HL-60/S4 treated with retinoic acid at 250 ng/mL for 4 days and 3 days (cell line): ENCODE results near the gene AAK1.
"Not testable (repeated sequence)": the region's sequence is repeated elsewhere in the genome, so short reads cannot be mapped to it uniquely, and the experiment has no call there.

Experiments
- in situ Hi-C: fragments of 300-500 bp; cut with MboI; formaldehyde crosslinking; loops from 2 replicates; pipeline ENCODE4 v1.7.0; 2022; ENCODE audit warnings: low sequenced_read_pairs

Gene AAK1

DNA sequence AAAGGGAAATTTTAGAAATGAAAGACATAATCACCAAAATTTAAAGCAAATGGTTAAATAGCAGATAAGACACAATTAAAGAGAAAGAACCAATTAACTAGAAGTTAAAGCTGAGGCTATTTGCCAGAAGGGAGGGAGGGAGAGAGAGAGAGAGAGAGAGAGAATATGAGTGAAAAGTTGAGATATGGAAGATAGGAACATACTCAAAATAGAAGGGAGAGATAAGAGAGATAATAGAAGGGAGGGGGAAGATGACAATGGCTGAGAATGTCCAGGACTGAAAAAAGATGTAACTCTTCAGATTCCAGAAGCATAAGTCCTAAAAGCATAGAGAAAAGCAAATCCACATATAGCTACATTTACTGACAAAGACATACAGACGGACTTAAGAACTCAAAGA, 17.1 kb upstream of the AAK1 start:
- in situ Hi-C loops, result no loop called here

DNA sequence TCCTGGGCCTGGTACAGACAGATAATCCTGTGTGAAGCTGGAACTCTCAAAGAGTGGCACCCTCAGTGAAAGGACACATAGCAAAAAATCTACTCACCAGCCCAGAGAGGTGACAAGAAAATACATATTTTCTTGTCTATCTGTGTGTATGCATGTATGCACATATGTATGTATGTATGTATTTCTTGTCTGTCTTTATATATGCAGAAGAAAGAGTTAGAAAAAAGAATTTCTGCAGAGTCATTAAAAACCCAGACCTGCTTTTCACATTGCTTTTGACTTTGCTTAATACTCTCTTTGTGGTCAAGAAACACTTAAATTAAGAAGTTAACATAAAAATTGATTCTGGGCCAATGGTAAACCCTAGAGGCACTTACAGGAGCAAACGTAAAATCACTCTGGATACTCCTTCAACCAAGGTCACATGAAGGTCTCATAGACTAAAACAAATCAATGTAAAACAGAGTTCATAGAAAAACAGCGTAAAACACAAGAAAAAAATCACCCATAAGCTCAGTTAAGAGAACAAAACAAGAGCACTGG, 16.5 kb upstream of the AAK1 start:
- in situ Hi-C loops, result no loop called here

DNA sequence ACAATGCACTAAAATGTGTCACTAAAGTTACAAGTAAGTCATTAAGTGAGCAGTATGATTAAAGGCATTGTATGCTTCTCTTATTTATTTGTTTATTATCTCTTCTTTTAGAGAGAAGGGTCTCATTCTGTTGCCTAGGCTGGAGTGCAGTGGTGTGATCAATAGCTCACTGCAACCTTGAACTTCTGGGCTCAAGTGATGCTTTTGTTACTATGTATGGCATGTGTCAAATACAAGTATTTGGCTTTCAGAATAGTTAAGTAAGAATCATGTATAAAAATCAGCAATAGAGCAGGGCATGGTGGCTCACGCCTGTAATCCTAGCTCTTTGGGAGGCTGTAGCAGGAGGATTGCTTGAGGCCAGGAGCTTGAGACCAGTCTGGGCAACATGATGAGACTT, 15.8 kb upstream of the AAK1 start:
- in situ Hi-C loops, result no loop called here

DNA sequence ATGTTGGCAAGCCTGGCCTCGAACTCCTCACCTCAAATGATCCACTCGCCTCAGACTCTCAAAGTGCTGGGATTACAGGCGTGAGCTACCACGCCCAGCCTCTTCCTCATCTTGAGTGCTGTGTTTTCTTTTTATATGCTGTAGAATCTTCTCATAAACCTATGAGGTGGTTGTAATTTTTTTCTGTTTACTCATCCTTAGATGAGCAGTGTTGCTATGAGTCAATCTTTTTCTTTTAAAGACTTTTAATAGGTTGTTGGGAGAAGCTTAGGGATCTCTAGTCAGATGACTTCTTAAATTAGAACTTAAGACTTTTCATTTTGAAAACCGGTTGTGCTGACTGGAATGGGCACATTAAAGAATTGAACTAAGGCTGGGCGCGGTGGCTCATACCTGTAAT, 8.7 kb upstream of the AAK1 start:
- in situ Hi-C loops, result no loop called here

DNA sequence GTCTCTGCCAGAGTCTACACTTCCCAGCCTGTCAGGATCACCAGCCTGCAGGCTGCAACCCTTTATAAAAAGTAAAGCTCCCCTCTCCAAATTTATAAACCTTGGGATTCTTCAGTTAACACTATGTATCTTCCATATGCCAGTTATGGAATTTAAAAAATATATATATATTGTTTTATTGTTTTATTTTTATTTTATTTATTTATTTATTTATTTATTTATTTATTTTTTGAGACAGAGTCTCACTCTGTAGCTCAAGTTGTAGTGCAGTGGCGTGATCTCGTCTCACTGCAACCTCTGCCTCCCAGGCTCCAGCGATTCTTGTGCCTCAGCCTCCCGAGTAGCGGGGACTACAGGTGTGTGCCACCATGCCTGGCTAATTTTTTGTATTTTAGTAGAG, 3.7 kb upstream of the AAK1 start:
- in situ Hi-C loops, result not testable (repeated sequence)

DNA sequence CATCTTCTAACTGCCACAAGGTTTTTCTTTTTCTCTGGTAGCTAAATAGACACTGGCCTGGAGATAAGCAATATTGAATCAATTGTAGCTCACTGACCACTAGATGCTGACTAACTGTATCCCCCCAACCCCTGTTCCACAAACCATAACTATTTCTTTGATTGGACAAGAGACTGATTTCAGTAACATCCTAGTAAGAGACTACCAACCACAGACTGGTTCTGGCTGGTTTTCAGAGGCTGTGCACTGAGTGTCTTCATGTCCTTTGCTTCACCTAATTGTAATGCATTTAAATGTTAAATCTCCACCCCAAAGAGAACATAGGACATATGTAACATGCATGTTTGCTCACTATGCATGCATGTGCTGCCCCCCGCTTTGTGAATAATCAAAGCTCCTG, 3.2 kb upstream of the AAK1 start:
- in situ Hi-C loops, result no loop called here

DNA sequence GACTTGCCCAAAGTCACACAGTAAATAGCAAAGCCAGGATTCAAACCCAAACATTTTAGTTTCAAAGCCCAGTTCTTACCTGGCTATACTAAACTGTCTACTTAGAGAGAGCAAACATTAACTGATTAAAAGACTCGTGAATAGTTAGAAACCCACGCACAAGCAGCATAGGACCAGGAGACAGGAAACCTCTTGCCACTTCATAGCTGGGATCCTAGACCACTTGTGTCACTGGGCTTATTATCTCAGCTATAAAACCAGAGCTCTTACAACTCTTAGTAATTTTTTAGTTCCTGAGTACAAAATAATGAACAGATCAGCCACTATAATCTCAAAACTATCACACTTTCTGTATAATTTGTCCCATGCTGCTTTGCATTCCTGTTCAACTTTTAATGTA, 2.4 kb upstream of the AAK1 start:
- in situ Hi-C loops, result no loop called here

DNA sequence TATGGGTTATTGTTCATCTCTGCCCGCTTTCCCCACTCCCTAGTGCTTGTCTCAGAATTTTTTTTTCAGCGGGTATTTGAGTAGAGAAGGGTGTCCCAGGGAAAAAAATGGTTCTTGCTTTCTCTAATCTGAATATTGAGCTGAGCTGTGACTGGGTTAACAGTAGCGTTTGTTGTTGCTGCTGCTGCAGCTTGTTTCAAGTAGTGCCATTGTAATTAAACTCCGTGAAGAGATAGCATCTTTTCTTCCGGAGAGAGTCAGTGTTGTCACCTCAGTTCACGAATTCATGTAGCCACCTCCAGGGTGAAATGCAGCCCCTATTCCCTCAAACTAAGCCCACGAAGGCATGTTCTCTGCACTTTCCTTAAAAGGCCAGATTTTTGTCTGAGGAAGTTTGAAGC, 1.5 kb upstream of the AAK1 start:
- in situ Hi-C loops, result no loop called here

DNA sequence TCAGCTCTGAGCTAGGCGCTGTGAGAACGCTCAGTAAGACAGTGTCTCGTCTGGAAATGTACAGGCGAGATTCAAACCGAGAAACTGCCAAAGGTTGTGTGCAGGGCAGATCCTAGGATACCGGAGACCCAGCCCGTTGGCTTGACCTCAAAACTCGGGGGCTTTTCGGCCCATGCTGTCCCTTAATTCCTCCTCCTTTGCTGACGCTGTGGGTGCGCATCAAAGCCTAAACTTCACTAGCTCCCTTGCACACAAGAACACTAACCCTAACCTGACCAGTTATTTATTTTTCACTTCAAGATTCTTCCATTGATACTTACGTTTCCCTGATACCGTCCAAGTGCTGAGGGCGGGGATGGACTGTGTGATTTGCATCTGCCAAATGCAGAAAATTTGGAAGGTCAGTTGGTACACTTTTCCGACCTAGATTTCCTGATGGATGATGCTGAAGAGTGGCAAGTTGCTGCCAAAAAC, 1.0 kb upstream of the AAK1 start:
- in situ Hi-C loops, result no loop called here

DNA sequence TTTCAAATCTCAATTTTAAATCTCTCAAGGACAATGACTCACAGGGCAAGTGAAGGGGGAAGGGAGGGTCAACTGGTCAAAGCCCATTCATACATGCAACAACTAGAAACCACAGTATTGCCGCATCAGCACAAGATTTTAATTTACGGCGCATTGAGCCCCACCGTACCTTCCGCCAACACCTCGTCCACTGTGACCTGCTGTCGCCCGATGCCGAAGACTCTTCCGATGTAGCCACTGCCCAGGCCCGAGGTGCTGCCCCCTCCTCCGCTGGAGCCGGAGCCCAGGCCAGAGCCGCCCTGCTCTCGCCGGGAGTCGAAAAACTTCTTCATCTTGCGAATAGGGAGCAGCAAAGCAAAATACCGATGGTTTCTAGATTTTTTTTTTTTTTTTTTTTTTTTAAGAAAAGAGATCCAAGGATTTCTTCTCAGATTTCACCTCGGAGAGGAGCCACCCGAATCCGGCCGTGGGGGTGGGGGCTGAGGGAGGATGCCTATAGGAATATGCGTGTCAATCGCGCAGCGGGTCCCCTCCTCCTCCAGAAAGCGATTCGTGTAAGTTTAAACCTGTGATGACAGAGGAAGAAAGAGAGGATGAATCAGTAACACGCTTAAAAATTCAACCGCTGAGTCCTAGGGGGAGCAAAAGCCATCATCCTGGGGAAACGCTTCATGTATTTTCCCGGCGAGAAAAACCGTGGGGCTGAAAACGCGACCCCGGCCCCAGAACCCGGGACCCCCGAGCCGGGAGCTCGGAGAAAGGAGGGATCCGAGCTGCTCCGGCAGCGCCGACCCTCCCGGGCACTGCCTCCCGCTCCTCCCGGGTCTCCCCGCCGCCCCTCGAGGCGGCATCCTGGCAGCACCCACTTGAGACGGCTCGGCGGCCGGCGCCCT, 584 bp downstream of the AAK1 start:
- in situ Hi-C loops, result no loop called here

DNA sequence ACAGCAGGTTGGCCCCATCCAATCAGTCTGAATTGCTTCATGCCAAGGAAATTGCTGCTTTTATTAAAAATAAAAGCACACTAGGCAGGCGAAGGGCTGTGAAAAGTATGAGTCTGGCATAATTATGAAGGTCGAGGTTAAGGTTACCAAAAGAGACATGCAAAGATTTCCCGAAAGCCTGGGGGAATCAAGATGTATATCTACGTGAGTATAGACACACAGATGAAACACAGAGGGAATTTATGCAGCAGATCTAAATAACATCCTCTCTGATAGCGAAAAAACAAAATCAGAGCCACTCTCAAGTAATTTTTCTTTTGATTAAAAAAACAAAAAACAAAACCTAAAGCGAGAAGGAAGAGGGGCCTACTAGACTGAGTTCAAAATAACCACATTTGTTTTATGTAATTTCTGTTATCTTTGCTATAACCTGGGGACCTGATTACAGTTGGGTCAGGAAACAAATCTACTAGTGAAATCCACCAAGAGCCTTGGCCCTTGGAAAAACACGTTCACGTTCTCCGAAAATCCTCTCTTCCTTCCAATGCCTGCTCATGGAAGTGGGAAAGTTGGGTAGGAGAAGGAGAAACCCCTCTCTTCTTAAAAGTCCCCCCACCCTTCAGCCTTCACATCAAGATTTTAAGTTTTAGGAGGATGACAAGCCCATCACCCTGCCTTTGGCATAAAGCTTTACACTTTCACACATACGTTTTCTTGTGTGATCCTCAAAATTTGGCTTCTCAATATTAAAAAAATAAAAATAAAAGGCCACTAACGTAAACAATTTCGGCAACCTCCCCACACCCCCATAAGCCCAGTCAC, 1.4 kb downstream of the AAK1 start:
- in situ Hi-C loops, result no loop called here

DNA sequence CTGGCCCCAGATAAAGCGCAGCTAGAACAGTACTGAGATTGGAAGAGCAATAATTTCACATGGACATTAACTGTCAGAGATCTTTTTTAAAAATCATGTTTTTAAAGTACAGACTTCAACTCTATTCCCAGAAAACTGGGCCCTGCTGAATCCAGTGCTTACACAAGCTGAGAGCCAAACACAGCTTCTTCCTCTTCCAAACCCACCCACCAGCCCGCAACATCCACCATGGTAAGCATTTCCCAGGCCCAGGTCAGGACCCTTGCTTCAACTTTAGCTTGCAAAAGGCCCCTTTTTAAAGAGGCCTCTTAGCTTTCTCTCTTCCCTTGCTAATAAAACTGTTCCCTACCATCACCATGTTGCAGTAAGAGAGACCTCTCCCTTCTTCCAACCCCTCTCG, 2.1 kb downstream of the AAK1 start:
- in situ Hi-C loops, result no loop called here

DNA sequence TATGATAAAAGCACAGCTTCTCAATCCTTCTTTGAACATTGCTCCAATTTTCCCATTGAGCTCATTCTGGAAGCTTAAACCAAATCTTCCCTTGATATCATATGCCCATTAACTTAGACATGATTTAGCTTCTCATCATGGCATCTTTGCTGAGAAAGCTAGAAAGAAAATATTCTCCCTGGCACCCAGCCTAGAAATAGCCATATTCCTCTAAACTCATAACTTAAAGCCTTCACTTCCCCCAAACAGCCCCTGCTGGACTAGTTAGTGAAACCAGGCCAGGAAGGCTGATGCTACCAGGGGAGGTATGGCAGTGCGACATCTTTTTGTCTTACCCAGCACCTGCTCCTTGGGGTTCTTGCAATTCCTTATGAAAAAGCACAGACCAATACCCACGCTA, 4.3 kb downstream of the AAK1 start:
- in situ Hi-C loops, result no loop called here

DNA sequence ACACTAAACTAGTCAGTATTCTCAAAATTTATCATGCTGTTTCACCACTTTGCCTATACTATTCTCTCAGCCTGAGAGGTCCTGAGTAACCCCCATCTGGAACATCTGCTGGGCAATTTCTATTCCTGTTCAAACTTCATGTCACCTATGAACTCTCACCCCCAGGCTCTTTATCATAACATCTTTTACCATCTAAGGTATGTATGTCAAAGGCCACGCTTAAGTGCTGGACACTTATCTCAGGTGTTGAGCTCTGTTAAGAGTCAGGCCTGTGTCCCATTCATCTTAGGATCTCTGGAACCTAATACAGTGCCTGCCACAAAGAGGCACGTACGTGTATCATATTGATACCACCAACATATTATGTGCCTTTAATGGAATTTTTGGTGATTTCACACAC, 4.9 kb downstream of the AAK1 start:
- in situ Hi-C loops, result no loop called here

DNA sequence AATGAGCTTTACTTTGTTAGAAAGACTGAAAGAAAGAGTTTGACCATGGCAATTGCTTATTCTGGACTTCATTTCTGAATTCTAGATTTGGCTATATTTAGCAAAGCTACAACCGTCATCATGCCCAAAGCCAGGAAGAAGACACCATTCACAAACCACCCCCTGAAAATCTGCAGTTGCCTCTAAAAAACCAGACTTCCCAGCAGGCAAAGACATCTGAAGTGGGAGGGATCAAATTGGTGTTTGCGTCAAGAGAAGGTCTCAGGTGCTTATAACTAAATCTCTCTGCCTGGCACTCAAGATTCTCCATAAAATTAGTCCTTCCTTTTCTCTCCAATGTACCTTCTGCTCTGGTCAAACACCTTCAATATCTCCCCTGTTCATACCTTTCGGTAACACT, 5.6 kb downstream of the AAK1 start:
- in situ Hi-C loops, result no loop called here

DNA sequence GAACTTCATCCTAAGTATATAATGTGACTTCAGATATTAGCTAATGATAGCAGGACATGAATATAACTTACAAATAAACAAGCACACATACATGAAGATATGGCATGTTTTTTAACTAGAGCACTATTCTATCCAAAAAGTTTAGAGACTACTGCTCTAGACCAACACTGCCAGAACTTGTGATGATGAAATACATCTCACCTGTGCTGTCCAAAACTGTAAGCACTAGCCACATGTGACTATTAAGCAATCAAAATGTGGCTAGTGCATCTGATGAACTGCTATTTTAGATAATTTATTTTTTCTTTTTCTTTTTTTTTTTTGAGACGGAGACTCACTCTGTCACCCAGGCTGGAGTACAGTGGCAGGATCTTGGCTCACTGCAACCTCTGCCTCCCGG, 7.1 kb downstream of the AAK1 start:
- in situ Hi-C loops, result no loop called here

DNA sequence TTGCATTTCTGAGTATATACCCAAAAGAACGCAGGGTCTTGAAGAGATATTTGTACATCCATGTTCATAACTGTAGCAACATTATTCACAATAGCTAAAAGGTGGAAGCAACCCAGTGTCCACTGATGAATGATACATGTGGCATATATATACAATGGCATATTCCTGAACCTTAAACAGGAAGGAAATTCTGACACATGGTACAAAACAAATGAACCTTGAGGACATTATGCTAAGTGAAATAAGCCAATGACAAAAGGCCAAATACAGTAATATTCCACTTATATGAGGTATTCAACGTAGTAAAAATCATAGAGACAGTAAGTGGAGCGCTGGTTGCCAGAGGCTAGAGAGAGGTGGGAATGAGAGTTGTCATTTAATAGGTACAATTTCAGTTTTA, 8.1 kb downstream of the AAK1 start:
- in situ Hi-C loops, result no loop called here

DNA sequence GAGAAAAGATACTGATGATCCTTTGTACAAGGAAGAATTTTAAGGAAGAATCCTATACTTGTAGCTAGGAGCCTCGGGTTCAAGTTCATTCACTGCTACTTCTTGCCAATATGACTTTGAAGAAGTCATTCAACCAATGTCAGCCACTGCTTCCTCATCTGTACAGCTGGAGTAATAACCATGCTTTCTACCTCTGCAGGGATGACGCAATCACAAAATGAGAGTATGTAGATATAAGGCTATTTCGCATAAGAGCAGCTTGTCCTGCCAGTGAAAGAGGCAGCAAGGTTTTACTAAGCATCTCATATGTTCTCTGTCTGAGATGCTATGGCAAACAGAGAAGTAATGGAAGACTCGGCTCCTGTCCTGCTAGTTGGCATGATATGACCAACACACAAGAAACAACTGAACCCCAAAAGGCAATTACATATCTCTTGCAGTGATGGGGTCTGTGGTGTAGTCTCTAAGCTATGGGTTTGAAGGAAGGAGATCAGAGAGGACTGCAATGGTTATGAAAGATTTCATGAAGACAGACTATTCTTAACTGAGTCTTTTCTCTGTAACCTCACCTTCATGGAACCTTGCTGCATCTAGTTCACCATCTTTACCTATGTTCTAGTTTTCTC, 9.2 kb downstream of the AAK1 start:
- in situ Hi-C loops, result no loop called here

DNA sequence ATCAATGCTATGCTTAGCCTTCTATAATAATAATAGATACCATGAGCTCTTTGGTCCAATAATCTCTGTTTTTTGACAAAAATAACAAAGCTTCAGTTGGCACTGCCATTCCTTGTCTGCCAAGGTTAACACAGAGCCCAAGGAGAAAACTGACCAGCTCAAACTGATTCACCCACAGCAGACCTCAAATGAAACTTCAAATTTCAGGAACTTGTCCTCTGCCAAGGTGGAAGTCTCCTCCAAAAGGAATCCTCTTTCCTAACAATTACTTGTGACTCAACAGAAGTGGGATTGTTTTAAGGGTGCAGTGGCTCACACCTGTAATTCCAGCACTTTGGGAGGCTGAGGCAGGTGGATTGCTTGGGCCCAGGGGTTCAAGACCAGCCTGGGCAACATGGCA, 12.1 kb downstream of the AAK1 start:
- in situ Hi-C loops, result no loop called here

DNA sequence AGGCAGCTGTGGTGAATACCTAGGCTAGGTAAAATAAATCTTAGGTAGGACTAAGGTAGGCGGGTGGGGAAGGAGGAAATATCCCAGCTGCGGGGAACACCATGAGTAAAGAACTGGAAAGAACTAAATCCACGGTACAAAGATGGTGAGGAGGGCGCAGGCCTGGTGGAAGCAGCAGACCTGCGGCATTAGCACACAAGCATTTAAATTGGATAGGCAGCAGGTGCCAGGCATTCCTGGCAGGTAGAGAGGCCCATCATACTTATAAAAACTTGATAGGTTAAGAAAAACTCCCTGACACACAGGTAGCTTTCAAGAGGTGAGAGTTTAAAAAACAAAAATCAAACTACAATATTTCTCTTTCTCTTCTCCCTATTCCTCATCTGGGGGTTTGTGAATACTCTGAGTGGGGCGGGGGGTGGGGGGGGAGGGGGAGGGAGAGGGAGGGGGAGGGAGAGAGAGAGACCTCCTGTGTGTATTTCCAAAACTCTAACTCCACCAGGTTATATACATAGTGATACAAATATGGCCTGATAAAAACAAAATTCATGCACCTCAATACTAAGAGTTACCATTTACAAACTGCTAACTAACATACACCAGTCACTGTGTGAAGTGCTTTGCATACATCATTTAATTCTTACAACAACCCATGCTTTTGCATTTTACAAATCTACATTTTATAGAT, 13.5 kb downstream of the AAK1 start:
- in situ Hi-C loops, result no loop called here
